Tibial nerve (tissue), 4 donors: ENCODE data around the gene TTC29. TPM values are rescaled to one million over a fixed set of nuclear protein-coding genes. Genes with fewer than 3 reads are reported as not detected.

Experiments
- DNase-seq, 2 donors: peaks; one replicate each; pipeline ENCODE4 v3.0.0-alpha.2; 2019; ENCODE audit warnings: low spot score in 2 of 2
- H3K27ac ChIP-seq, 4 donors: fragments of 200-600 bp; sonication (generic) in 3 of 4; one replicate each; pipeline ENCODE4 v1.5.1; 2017 to 2019; ENCODE audit warnings: mild to moderate bottlenecking in 1 of 4
- H3K27me3 ChIP-seq, 2 donors: fragments of 200-600 bp; sonication (generic) in 1 of 2; one replicate each; pipeline versions ENCODE4 v1.5.1 to v1.6.0; 2017 to 2019
- H3K36me3 ChIP-seq, 3 donors: fragments of 200-600 bp; sonication (generic); one replicate each; pipeline ENCODE4 v1.5.1; 2018 to 2019
- H3K4me1 ChIP-seq, 4 donors: fragments of 200-600 bp; sonication (generic) in 3 of 4; one replicate each; pipeline ENCODE4 v1.5.1; 2017 to 2019
- H3K4me3 ChIP-seq, 4 donors: fragments of 200-600 bp; sonication (generic) in 3 of 4; one replicate each; pipeline ENCODE4 v1.5.1; 2017 to 2019; ENCODE audit warnings: mild to moderate bottlenecking in 1 of 4, moderate library complexity in 1 of 4
- H3K9me3 ChIP-seq, 4 donors: fragments of 200-600 bp; sonication (generic) in 3 of 4; one replicate each; pipeline ENCODE4 v1.5.1; 2017 to 2019
- EP300 ChIP-seq, 2 donors: sonication (generic); formaldehyde crosslinking; IDR thresholded peaks; one replicate each; pipeline ENCODE4 v1.6.1; 2017; ENCODE audit warnings: antibody characterized with exemption in 2 of 2, mild to moderate bottlenecking in 1 of 2
- POLR2A ChIP-seq, 2 donors: fragments of 450-650 bp; IDR thresholded peaks; one replicate each; pipeline ENCODE4 v1.6.1; 2017; ENCODE audit warnings: antibody characterized with exemption in 2 of 2, mild to moderate bottlenecking in 2 of 2, moderate library complexity in 2 of 2
- WGBS, 2 donors: methylation state at CpG; one replicate each; pipeline ENCODE4 v1.1.5; 2018; 5-methylcytosine and 5-hydroxymethylcytosine counted together
- total RNA-seq, 4 donors: library from RNA; depleted of rRNA; stranded (reverse); fragments of >200 nt; gene quantifications; one replicate each; pipeline ENCODE4 v1.1.0, GENCODE V29; 2016
- TF ChIP-seq, protein P1 (sequence below), 5 experiments: fragments of 200-600 bp in 3 of 5; fragments of 450-650 bp in 2 of 5; sonication (generic) in 3 of 5; IDR thresholded peaks; one replicate each; pipeline ENCODE4 v1.5.1; 2016 to 2019; ENCODE audit warnings: antibody characterized with exemption in 5 of 5, mild to moderate bottlenecking in 3 of 5, moderate library complexity in 2 of 5

Gene TTC29
- total RNA-seq, 4 donors from 2014 or later, result not detected

DNA sequence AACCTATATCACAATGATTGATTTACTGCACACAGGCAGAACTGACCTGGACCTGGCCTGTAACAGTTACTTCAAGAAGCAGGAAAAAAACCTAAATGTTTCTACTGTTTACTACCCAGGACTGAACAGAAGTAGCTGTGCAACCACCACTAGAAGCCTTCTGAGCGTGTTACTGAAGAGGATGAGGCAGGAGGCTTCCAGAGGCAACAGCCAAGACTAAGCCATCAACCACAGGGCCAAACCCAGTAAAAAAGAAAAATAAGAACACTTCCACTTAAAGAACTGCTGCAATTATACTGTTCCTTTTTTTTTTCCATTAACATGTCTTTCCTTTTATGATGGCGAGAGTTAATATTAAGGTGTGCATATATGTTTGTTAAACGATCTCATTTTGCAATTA is 29.4 kb upstream of the TTC29 start:
- Histone ChIP-seq H3K4me1 (no peaks in the 10 kb centered on the region), H3K9me3 (no peaks in the 10 kb centered on the region), H3K4me3 (no peak overlapping the region), H3K36me3 (no peaks in the 10 kb centered on the region), H3K27ac (no peak overlapping the region), H3K27me3 (no peaks in the 10 kb centered on the region)
- 85 to 90% methylated on average over 3 of the region's 3 CpGs for WGBS, 2 donors
- TF ChIP-seq, protein P1, sequence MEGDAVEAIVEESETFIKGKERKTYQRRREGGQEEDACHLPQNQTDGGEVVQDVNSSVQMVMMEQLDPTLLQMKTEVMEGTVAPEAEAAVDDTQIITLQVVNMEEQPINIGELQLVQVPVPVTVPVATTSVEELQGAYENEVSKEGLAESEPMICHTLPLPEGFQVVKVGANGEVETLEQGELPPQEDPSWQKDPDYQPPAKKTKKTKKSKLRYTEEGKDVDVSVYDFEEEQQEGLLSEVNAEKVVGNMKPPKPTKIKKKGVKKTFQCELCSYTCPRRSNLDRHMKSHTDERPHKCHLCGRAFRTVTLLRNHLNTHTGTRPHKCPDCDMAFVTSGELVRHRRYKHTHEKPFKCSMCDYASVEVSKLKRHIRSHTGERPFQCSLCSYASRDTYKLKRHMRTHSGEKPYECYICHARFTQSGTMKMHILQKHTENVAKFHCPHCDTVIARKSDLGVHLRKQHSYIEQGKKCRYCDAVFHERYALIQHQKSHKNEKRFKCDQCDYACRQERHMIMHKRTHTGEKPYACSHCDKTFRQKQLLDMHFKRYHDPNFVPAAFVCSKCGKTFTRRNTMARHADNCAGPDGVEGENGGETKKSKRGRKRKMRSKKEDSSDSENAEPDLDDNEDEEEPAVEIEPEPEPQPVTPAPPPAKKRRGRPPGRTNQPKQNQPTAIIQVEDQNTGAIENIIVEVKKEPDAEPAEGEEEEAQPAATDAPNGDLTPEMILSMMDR (IDR thresholded peaks at IDR 0.05), result no peak
- no peak for TF ChIP-seq EP300 (IDR thresholded peaks at IDR 0.05)
- no peak for TF ChIP-seq POLR2A (IDR thresholded peaks at IDR 0.05)
- DNase-seq, result no peak

DNA sequence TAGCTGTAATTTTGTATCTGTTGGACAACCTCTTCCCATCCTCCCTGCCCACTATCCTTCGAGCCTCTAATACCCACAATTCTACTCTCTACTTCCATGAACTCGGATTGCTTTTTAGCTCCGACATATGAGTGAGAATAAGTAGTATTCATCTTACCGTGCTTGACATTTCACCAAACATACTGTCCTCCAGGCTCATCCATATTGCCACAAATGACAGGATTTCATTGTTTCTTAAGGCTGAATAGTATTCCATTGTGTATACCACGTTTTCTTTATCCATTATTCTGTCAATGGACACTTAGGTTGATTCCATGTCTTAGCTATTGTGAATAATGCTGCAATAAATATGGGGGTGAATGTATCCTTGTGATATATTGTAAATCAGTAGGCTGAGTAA is 26.4 kb upstream of the TTC29 start:
- WGBS, 2 donors, result 73 to 80% methylated on average over 5 of the region's 5 CpGs

DNA sequence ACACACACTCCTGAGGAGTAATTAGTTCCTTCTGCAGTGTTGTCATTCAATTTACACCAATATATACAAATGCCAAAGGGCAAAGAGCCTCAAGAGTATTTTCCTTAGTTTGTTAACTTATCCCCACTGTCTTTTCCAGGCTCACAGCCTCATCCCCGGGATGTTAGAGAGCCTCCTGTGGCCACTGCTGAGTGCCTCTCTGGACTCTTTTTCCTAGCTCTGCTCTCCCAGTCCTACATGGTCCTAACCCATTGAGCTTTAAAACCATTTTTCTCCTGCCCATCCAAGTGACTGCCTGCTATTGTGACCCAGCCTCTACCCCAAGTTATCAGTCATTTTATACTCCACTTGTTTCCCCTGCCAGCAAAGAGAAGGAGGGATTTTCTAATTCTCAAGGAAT is 23.5 kb upstream of the TTC29 start:
- Histone ChIP-seq H3K9me3 (peaks cover 0 to 12% (median 0%) of the 10 kb centered on the region in 4 donors), H3K27me3 (no peaks in the 10 kb centered on the region), H3K36me3 (no peaks in the 10 kb centered on the region), H3K4me1 (no peaks in the 10 kb centered on the region), H3K4me3 (no peak overlapping the region), H3K27ac (no peak overlapping the region)
- WGBS, 2 donors, result 68 to 81% methylated on average over 1 of the region's 1 CpG
- TF ChIP-seq POLR2A (IDR thresholded peaks at IDR 0.05) (no peak), EP300 (IDR thresholded peaks at IDR 0.05) (no peak)
- TF ChIP-seq, protein P1 (IDR thresholded peaks at IDR 0.05), result no peak
- no peak for DNase-seq

More for the DNA sequence above, 26.4 kb upstream of the TTC29 start:
- TF ChIP-seq EP300 (IDR thresholded peaks at IDR 0.05) (no peak), POLR2A (IDR thresholded peaks at IDR 0.05) (no peak)
- TF ChIP-seq, protein P1 (IDR thresholded peaks at IDR 0.05), result no peak
- Histone ChIP-seq H3K4me1 (no peaks in the 10 kb centered on the region), H3K36me3 (no peaks in the 10 kb centered on the region), H3K4me3 (no peak overlapping the region), H3K9me3 (peaks cover 0 to 5% (median 0%) of the 10 kb centered on the region in 4 donors), H3K27me3 (no peaks in the 10 kb centered on the region), H3K27ac (no peak overlapping the region)
- no peak for DNase-seq

DNA sequence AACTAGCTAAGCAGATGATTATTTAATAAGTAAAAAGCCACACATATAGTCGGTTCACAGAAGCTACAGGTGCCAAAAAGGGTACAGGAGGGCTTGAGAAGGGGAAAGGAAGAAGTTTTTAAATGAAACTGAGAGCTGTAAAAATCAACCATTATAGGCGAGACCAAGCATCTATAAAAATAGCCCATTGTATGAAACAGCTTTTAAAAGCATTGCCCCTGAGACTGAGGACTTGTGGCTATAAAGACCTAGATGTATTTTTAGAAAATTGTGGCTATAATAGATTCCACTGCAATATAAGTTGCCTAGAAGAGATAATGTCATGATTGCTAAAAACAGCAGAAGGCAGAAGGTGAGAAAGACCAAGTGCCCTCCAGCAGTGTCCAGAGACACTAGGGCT is 15.0 kb upstream of the TTC29 start:
- Histone ChIP-seq H3K27me3 (no peaks in the 10 kb centered on the region), H3K36me3 (no peaks in the 10 kb centered on the region), H3K4me1 (no peaks in the 10 kb centered on the region), H3K4me3 (no peak overlapping the region), H3K9me3 (no peaks in the 10 kb centered on the region), H3K27ac (no peak overlapping the region)
- no peak for DNase-seq
- 36 to 46% methylated on average over 2 of the region's 2 CpGs for WGBS, 2 donors
- no peak for TF ChIP-seq POLR2A (IDR thresholded peaks at IDR 0.05)
- no peak for TF ChIP-seq EP300 (IDR thresholded peaks at IDR 0.05)
- TF ChIP-seq, protein P1 (IDR thresholded peaks at IDR 0.05), result no peak

DNA sequence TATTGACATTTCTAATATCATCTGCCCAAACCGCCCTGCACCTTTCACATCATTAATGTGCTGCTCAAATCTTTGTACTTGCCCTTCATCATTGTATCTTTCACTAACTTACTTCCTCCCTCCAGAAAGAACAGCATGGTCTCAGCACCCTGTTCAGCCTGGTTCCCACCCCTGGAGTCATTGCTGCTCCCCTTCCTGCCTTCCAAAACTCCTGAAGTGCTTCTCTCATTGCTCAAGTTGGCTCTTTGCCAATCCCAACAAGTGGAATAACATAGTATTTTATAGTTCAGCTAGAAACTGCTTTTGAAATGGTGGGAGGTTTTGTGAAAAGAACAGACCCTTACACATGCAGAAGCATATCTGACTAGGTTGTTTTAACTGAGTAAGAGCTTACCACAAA is 14.0 kb upstream of the TTC29 start:
- no peaks in the 10 kb centered on the region for H3K27me3 ChIP-seq
- H3K9me3 ChIP-seq, result no peaks in the 10 kb centered on the region
- H3K4me1 ChIP-seq, result no peaks in the 10 kb centered on the region
- no peak for DNase-seq
- WGBS, 2 donors, result 77 to 88% methylated on average over 1 of the region's 1 CpG
- H3K4me3 ChIP-seq, result no peak overlapping the region
- H3K27ac ChIP-seq, result no peak overlapping the region
- no peak for TF ChIP-seq EP300 (IDR thresholded peaks at IDR 0.05)
- TF ChIP-seq, protein P1 (IDR thresholded peaks at IDR 0.05), result no peak
- TF ChIP-seq POLR2A (IDR thresholded peaks at IDR 0.05), result no peak
- H3K36me3 ChIP-seq, result no peaks in the 10 kb centered on the region
